SKM-1 treated with dmso at 0.1 percent for 144 hours (cell line): Measurements from ENCODE around the gene L3MBTL4.
A peak's percentile ranks its signal among the peaks of the same experiment; 100 is the strongest.
"Not testable (repeated sequence)": the region's sequence is repeated elsewhere in the genome, so short reads cannot be mapped to it uniquely, and the experiment has no call there.

Experiments used
- DNase-seq: peaks from one replicate; lab custom pipeline; 2025; ENCODE audit not compliant: unreplicated experiment; lab: John Stamatoyannopoulos, UW

The L3MBTL4 gene

DNA sequence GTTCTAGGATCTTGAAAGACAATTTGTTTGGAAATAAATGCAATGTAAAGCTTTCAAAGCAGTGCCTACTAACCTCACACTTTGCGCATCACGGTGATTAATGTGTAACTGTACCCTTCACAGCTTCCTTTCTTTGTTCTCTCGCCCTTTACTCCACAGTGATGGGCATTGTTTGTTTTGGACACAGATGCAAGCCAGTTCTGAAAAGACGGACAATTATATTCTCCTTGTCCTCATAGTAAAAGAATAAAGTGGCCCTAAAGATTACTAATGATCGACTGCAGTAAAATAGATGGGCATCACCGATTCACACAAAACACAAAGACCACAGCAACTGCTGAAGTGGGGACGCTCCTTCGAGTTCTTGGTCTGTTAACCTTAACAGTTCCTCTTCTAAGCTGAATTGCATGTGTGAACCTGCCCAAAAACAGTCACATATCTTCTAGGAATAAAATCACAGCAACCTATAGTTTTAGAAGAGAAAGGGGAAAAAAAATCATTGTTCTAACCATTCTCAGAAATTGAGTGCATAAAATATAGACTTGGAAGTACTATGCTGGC lies 7.7 kb downstream of the L3MBTL4 start:
- DNase-seq, result no peak

DNA sequence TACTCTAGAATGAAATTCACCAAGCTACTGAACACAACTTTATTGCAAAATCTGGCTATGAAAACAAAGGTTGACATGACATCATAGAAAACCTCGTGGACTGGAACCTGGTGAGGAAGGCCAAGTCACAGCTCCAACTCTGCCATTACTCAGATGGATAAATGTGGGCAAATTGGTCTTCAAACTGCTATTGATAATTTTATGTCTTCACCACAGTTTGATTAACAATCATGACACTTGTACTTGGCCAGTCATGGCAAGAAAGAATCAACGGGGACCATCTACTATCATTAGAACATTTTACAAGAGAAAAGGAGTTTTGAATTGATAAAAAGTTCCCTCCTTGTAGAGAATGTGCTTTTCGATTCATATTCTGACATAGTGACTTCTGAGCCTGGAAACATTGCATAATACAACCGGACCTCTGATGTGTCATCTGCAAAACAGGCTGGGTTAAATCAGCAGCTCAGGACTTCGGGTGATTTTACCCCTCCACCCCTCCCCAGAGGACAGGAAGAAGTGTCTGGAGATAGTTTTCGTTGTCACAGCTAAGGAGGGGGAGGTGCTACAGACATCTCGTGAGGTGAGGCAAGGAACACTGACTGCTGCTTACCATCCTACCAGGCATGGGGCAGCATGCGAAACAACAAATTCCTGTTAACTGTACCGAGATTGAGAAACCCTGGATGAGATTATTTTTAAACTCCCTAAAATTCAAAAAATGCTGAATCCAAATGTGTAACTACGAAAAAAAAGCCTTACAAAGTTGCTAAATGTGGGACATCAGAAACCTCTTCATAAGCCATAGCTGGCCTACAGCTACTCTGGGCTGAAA lies 8.4 kb downstream of the L3MBTL4 start:
- DNase-seq, result peak; percentile 76

DNA sequence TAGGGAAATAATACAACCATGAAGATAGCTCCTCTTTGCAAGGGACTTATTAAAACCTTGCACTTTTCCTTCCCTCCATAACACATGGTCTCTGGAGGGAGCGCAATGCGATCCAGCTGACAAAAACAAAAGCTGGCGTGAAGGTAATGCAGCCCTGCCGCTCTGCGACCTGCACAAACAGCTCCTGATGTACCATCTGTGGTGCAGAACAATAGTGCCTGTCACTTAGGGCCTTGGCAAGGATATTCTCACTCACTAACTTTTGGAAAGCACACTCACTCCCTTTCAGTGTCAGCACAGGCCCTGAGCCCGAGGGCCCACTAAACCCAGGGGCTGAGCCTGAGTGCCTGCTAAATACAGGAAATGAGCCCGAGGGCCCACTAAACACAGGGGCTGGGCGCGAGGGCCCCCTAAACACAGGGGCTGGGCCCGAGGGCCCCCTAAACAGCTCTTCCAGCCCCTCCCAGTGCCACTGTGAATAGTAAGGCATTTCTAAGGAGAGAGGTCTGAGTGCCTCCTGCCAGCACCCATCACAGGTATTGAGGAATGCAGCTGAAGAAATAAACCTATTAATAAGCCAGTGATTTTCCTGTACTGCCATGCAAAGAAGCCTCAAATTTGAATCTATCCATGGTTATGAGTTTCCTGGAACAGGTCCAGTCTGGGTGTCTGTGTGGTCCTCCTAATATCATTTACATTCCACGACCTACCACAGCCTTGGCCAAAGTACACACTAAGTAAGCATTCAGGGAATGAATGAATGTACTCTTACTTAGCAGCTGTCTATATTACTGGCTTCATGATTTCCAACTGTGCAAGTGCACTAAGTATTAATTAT lies 9.3 kb downstream of the L3MBTL4 start:
- no peak for DNase-seq

DNA sequence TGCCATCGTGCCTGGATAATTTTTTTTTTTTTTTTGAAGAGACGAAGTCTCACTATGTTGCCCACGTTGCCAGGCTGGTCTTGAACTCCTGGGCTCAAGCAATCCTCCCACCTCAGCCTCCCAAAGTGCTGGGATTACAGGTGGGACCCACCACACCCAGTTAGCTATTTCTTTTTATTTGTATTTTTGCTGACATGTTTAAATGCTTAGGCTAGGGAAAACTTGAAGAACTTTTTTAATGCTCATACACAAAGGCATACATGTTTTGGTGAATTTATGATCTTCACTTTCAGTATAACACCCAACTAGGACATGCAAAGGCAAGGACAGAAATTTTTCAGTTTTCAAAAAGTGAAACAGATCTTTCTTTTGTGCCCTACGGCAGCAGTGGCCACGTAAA lies 9.9 kb downstream of the L3MBTL4 start:
- no peak for DNase-seq

DNA sequence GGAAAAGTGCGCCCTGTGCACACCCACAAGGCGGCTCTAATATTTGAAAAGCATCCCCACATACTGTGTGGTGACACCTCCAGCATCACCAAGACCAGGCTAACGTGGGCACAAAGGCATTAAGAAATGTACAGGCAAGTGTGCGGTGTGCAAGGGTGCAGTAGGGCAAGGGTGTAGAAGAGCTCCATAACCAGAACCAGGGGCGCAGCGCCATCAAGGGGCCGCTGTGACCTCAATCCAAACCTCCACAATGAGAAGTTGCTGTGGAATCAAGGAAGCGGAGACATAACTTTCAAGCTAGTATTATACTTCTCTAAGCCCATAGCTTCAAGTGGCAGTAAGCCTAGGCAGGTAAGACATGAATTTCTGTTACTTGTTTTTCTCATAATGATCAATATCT lies 13.0 kb downstream of the L3MBTL4 start:
- DNase-seq, result no peak

DNA sequence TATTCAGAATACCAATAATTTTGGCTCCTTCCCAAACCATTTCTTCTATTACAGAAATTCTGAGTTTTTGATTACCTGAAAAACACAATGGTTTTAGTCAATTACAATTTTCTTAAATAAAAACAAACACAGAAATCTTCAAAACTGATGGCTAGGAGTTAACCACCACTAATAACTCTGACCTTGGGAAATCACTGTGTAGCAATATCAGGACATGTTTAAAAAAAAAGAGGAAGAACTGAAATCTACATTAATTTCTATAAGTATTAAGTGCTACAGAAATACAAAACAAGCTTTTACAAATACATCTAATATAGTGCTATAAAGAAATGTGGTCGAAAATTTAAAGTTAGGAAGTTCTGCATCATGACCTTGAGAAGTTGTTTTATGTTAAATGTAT lies 14.9 kb downstream of the L3MBTL4 start:
- DNase-seq, result peak; percentile 57

DNA sequence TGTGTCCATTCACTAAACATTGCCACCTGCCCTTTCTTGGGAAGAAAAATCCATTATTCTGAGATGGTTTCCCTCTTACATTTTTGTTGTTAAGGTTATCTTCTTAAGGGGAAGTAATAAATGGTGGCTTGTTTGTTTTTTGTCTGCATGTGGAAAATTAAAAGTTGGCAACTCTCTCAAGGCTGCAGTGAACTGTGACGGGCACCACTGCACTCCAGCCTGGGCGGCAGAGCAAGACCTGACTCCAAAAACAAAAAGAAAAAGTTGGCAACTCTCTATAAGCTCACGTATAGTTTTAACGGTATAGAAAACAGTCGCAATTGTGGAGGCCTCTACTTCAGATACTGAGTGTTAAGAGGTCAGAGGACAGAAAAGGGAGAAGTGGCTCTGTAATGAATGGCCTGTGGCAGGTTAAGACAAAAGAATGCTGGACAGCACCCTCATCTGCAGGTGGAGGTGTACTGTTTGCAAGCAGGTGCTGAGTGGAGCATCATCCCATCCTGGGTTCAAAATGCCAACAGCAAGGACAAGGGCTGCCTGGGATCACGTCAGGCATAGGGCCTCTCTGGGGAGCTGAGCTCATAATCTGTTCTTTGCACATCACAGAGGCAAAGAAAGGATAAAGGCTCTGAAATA lies 16.7 kb downstream of the L3MBTL4 start:
- DNase-seq, result no peak

DNA sequence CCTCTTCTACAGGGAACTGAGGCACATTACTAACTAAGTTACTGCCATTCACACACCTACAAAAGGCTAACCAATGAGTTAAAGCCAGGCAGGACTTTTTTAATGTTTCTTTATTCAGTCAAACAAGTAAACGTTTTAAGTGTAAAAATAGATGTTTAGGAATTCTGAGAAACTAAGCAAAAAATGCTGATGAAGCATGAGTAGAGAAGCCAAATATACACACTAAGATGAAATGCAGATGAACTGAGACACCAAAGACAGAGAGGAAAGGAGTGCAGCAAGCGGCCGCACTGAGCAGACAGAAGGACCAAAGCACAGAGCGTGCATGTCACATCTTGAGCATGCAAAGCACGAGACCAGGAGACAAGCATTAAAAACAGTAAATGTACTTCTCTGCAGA lies 17.9 kb downstream of the L3MBTL4 start:
- no peak for DNase-seq

DNA sequence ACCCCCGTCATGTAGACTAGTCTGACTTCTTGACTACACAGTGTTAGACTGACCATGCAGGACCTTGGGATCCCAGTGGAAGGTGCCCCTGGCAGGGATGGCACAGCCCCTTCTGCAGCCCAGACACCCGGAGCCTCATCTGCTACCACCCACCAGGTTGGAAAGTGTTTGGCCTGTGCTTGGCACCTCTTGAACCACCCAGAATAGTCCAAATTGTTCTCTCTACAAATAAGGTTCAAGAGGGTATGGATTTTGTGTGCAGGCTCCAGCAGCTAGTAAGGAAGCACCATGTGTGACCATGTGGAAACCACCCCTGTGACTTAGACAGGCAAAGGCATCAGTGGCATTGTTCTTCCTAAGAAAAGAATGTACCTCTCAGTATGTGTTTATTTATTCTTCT lies 18.4 kb downstream of the L3MBTL4 start:
- no peak for DNase-seq

DNA sequence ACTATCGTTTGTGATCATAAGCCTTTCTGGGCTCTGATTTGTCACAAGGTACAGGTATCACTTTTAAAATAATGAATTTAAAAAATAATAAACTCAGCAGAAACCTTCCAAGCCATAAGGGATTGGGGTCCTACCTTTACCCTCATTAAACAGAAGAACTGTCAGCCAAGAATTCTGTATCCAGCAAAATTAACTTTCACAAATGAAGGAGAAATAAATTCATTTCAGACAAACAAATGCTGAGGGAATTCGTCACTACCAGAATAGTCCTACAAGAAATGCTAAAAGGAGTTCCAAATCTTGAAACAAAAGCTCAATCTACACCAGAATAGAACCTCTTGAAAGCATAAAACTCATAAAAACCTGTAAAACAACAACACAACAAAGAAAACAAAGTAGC lies 25.7 kb downstream of the L3MBTL4 start:
- no peak for DNase-seq

DNA sequence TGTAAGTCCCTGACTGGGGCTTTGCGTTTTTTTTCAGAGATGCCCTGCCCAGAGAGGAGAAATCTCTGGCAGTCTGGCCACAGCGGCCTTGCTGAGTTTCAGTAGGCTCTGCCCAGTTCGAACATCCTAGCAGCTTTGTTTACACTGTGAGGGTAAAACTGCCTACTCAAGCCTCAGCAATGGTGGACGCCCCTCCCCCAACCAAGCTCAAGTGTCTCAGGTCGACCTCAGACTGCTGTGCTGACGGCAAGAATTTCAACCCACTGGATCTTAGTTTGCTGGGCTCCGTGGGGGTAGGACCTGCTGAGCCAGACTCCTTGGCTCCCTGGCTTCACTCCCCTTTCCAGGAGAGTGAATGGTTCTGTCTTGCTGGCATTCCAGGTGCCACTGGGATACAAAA lies 31.7 kb downstream of the L3MBTL4 start:
- no peak for DNase-seq

DNA sequence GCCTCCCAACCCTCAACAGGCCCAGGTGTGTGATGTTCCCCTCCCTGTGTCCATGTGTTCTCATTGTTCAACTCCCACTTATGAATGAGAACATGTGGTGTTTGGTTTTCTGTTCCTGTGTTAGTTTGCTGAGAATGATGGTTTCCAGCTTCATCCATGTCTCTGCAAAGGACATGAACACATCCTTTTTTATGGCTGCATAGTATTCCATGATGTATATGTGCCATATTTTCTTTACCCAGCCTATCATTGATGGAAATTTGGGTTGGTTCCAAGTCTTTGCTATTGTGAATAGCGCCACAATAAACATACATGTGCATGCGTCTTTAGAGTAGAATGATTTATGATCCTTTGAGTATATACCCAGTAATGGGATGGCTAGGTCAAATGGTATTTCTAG lies 37.2 kb downstream of the L3MBTL4 start:
- not testable (repeated sequence) for DNase-seq

DNA sequence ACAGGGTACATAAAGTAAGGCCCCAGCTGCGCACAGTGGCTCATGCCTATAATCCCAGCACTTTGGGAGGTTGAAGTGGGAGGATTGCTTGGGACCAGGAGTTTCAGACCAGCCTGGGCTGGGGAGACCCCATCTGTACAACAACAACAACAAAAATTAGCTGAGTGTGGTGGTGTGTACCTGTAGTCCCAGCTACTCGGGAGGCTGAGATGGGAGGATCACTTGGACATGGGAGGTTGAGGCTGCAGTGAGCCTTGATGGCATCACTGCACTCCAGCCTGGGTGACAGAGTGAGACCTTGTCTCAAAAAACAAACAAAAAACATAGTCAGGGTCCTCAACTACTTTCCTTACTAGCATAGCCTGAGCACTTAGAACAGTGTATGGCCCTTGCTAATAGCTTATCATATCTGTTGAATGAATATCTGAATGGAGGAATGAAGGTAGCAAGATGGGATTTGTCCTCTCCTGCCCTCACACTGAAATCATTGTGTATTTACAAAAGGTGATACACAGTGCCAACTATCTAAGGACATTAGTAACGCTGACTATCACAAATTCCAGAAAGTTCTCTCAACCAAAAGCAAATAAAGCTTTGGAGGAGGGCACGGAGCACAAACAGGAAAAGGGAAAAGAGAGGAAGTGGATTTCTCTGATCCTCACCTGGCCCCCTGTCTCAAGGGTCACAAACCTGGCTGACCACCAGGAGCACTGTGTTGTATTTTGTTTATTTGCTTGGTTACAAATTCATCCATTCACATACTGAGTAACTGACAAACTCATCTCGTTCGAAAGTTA lies 38.1 kb downstream of the L3MBTL4 start:
- DNase-seq, result no peak

DNA sequence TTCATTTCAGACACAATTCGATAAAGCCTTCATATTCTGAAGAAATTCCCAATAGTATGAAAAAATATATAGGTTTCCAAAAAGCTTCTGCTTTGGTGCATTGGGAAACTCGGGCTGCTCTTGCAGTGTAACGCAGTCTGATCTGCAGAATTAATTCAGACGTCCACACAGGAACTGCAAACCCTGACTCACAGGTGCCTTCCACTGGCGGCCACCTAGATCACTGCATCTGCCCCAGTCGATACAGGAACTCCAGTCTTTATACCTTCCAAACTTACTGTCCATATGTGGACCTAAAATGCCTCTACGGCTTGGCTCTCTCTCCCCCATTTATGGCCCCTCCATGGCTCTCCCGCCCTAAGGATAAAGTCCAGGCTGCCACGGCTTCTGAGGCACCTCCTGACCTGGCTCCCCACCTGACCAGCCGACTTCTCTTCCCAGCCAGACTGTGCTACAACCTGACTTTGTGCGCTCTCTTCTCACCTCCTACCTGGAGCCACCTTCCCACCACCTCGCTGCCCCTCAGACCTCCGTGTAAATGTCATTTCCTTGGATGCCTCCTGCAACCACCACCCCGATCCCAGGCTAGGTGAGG lies 39.7 kb downstream of the L3MBTL4 start:
- no peak for DNase-seq

DNA sequence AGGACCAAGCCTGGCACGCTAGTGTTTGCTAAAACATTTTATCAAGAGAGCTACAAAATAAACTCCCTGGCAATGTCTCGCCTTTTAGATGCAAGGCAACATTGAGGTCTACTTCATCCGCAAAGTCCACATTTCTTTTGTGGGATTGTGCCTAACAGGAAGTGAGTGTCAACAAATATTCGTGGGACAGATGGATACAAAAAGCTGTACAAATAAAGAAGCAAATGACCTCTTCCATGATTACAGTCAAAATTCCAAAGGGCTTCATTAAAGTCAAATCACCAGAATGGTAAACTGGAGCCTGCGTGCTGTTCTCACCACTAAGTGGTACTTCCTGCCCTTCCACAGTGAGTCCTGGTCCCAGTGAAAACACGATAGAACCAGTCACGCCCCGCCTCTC lies 40.4 kb downstream of the L3MBTL4 start:
- no peak for DNase-seq

DNA sequence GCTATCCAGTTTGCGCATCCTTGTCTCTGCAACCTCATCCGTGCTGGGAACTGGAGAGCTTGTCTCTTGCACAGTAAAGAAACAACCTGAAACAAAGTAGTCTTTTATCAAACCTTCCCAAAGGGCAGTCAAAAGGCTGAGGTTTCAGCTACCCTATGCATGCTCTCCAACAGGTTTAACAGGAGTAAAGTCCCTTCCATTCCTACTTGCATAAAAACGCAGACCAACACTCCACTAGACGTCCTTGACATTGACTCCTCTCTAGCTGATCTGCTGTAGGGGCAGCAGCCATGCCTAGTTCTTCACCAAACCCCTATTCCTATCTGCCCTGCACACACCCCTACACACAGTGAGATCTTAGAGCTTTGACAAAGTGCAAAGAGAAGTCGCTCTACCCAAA lies 41.5 kb downstream of the L3MBTL4 start:
- DNase-seq, result no peak

DNA sequence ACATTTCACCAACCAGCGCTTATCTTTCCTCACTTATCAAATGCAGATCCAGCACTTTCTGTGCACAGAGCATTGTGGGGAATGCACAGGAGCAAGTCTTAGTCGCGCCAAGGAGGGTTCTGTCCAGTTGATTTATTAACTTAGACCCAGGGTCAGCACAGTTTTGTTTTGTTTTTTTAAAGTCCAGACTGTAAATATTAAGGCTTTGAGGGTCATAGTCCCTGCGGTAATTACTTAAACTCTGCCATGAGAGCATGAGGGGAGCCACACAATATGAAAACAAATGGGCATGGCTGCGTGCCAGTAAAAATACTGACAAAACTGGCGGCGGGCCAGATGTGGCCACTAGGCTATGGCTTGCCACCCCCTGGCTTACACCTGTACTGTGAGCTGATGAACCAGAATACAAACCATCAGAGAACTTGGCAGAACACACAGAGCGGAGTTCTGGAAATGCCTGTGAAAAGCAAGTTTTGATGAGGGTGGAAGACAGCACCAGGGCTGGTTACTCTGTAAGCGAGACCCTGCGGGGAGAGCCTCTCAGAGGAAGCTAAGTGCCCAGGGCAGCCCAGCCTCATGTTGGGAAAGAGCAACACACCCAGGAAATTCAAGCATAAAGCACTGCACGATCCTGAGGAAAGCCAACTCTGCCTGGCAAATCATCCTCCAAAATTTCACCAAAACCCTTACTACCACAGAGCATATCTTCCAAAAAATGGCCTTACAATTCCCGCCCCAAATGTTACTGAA lies 43.6 kb downstream of the L3MBTL4 start:
- DNase-seq, result no peak

DNA sequence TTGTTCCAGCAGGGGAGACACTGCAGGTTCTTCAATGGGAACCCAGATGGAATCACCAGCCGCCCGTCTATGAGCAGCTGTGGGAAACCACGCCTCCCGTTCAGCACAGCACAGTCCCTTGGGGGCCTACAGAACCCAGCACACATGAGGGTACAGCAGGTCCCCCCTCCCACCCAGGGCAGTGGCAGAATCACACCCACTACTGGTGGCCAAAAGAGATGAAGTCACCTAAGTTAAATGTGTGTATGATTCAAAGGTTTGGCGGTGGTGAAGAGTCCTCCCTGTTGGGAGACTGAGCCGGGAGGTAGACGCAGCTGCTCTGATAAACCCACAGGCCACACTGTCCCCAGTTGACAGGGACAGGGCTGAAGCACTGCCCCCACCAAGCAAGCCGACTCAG lies 44.3 kb downstream of the L3MBTL4 start:
- no peak for DNase-seq

DNA sequence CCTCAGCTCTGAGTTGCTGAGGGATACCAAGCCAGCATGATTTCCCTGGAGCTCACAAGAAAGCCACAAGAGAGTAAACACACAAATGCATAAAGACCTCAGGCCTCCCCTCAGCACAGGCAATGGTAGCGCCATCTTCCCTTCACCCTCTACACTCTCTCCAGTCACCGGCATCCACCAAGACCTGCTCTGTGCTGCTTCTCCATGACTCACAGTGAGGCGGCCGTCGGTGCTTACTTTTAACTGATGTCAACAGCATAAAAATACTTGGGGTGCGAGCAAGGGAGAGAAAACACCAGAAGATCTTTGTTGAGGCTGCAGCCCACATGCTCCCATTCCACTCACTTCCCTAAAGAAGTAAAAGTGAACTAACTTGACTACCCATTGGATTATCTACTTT lies 46.7 kb downstream of the L3MBTL4 start:
- DNase-seq, result no peak

DNA sequence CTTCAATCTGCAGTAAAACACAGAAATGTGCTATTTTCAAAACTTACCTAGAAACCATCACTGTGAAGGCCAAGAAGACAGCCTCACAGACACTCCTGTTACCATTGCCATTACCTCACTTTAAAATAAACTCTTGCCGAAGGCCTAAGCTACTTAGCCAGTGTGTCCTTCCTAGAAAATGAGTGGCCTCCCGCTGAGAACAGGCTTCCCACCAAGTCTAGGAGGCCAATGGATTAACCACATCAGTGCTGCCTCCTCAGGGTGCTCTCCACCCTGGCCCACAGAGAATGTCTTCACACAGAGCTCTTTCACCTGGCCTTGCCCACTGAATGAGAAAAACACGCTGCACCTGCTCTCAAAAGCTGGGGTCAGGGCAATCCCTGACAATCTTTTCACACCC lies 47.5 kb downstream of the L3MBTL4 start:
- DNase-seq, result no peak
